Measurements from ENCODE around the gene PLEKHG4B.
"Not testable (repeated sequence)": the region's sequence is repeated elsewhere in the genome, so short reads cannot be mapped to it uniquely, and the experiment has no call there.

Gene PLEKHG4B

DNA sequence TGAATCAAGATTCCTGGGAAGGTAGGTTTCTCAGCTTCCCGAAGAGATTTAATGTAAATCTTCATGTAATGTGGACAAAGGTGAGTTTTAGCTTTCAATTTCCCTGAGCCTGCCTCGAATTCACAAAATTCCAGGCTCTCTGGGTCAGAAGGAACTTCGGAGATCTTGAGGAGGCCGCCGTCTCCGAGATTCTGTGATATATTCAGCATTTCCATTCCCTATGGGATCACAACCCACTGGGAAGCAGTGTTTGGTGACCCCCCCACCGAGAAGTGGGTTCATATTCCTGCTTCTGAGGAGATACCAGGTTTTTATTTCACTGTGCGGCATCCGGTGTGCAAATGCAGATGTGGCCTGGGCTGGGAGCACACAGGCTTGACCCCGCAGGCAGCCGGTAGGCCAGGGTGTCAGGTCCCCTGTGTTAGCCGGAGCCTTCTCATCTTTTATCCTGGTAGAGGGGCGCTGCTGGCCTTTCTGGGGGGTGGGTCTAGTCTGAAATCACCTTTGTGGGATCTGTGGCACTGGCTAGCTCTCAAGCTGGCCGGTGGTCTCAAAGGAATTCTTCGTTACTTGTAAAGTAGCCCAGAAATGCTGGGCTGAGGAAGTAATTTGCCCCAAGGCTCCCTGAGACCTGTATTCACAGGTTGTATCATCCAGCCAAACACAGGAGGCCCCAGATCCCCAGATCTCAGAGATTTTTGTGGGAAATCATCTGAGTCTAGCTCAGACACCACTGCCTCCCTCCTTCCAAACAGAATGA is 1.4 kb downstream of the PLEKHG4B start:
- DNase-seq (ENCODE audit: low read depth in 3 of 3) = no peak

- DNase-seq (ENCODE audit: low read depth in 3 of 3) = no peak
Measured at GRCh38 chr5:94113-94892, 2.3 kb downstream of the PLEKHG4B start.

DNA sequence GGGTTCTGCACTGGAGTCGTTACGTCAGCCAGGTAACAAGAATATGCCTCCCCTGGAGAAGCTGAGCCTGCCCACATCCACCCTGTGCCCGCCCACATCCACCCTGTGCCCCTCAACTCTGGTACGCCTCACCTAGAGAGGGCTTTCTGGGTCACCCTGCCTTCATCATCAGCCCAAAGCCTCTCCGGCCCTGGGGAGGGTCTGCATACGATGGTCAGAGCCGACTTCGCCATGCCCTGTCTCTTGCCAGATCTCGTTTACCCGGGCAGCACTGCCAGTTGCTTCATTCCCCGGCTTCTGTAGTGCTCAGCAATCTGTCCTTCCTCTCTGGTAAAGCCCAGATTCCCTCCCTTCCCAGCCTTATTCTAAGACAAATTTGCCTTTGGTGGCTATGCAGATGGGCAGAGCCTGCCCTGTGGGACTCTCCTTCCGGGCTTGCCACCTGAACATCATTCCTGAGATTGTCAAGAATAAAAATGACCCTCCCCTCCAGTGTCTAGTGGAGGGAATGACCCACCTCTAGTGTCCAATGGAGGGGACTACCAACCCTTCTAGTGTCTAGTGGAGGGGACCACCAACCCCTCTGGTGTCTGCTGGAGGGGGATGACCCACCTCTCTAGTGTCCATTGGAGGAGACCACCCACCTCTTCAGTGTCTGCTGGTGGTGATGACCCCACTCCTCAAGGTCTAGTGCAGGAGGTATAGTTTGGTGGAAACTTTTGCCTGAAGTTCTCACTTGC is 3.4 kb downstream of the PLEKHG4B start:
- no peak for DNase-seq (ENCODE audit: low read depth in 3 of 3)

- no peak for DNase-seq (ENCODE audit: low read depth in 3 of 3)
Measured at GRCh38 chr5:96976-97660, 5.2 kb downstream of the PLEKHG4B start.

- DNase-seq (ENCODE audit: low read depth in 3 of 3) = no peak
Measured at GRCh38 chr5:99815-100214, 7.8 kb downstream of the PLEKHG4B start.

GRCh38 chr5:102411-103043 is 10.6 kb downstream of the PLEKHG4B start:
- DNase-seq (ENCODE audit: low read depth in 3 of 3) = no peak

GRCh38 chr5:104106-104505 is 12.1 kb downstream of the PLEKHG4B start:
- DNase-seq (ENCODE audit: low read depth in 3 of 3) = not testable (repeated sequence)

DNA sequence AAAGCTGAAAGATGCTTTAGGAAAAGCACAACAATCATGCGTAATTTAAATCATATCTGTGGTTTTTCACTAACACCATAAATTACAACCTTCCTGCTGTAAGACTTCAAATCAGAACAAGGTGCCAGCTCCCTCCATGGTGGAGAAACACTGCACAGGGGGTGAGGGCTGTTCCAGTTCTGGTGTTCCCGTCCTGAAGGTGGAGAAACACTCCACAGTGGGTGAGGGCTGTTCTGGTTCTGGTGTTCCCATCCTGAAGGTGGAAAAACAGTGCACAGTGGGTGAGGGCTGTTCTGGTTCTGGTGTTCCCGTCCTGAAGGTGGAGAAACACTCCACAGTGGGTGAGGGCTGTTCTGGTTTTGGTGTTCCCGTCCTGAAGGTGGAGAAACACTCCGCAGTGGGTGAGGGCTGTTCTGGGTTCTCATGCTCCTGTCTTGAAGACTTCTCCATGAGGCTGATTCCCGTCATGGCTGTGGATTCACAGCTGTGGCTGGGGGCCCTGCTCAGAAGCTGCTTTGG is 12.9 kb downstream of the PLEKHG4B start:
- DNase-seq (ENCODE audit: low read depth in 3 of 3) = no peak

DNA sequence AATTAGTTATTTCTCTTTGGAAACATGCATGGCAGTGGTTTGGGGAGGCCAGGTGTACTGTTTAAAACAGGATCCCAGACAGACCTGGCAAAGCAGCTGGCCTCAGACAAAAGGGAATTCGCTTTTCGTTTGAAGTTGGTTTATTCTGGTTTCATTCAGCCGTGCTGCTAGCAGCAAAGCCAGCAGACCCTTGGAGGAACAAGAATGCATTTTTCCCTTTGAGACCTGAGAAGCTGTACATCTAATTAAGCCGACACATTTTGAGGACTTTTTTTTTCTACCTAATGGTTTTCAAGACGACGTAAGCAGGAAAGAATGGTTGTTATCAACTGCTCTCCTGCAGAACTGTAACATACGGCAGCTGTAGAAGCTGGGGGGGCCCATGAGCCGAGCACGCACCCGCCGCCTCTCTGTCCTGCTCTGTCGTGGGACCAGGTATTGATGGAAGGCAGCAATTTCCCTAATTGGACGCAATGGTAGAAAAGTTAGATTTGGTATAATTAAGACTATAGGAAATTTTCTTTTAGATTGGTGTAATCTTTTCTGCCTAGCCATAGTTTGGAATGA is 13.6 kb downstream of the PLEKHG4B start:
- DNase-seq (ENCODE audit: low read depth in 3 of 3) = no peak

DNA sequence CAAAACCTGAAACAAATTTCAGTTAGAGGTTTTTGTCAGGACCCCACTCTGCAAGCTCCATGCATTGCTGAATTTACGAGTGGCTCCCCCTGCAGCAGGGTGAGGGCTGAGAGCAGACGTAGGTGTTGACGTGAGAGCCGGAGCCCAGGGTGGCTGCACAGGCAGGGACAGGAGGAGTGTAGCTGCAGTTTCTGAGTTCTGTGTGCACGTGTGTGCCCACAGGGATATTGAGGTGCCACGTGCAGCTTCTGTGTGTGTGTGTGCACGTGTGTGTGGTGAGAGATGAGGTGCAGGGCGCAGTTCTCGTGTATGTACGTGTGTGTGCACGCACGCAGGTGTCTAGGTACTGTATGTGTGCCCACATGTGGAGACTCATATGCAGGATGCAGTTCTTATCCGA is 14.6 kb downstream of the PLEKHG4B start:
- DNase-seq (ENCODE audit: low read depth in 3 of 3) = no peak

DNA sequence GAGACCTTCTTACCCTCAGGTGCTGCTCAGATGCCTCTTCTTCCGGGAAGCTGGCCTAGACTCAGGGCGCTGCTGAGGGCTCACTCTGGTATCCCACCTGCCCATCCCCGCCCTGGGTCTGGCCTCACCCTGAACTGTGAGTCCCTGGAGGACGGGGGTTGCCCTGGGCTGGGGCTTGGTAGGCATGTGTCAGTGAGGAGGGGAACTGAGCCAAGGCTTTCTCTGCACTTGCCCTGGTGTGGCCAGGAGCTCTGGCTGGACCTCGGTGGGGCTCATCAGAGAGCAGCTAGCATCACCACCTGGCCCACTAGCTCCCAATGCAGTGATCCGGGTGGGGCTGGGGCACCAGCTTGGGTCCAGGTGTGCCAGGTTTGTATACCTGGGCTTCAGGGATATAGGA is 15.6 kb downstream of the PLEKHG4B start:
- DNase-seq (ENCODE audit: low read depth in 3 of 3) = no peak

- DNase-seq (ENCODE audit: low read depth in 3 of 3) = no peak
Measured at GRCh38 chr5:109826-110225, 17.9 kb downstream of the PLEKHG4B start.

GRCh38 chr5:110270-110888 is 18.4 kb downstream of the PLEKHG4B start:
- no peak for DNase-seq (ENCODE audit: low read depth in 3 of 3)

GRCh38 chr5:111171-111570 is 19.2 kb downstream of the PLEKHG4B start:
- no peak for DNase-seq (ENCODE audit: low read depth in 3 of 3)

GRCh38 chr5:119486-120097 is 27.6 kb downstream of the PLEKHG4B start:
- DNase-seq (ENCODE audit: low read depth in 3 of 3) = no peak

DNA sequence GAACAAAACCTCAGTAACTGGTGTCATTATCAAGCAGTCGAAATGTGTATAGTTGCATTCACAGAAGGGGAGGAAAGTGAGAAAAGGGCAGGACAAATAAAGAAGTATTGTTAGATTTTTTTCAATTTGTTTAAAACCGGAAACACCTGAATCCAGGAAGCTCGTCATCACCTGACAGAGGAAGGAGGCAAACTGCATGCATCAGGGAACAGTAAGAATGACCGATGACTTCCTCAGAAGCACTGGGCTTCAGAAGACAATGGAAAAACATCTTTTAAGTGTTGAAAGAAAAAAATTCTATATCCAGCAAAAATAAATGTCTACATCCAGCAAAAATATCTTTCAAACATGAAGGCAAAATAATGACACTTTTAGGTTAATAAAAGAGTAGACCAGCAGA is 29.5 kb downstream of the PLEKHG4B start:
- DNase-seq (ENCODE audit: low read depth in 3 of 3) = no peak

DNA sequence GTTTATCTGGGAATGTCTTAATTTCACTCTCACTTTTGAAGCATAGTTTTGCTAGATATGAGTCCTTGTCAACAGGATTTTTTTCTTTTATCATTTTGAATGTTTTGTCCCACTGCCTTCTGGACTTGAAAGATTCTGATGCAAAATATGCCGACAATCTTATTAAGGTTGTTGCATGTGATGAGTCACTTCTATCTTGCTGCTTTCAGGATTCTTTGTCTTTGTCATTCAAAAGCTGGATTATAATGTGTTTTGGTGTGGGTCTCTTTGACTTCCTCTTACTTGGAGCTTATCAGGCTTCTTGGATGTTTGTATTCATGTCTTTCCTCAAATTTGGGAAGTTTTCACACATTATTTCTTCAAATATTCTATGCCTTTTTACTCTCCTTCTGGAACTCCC is 33.8 kb downstream of the PLEKHG4B start:
- DNase-seq (ENCODE audit: low read depth in 3 of 3) = no peak

DNA sequence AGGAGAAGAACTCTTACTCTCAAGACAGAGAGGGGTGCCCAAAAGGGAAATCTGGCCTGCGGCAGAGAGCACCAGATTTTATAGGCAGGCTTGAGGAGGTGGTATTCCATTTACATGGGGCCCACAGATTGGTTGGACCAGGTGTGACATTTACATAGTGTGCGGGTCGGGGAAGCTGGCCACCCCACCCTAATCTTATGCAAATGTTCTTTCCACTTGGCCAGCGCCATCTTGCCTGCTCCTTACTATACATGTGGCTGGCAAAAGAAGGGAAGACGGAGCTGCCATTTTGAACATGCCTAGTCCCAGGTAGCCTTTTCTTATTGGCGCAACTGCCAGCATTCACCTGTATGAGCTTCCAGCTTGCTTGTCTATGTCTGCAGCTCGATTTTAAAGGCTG is 34.8 kb downstream of the PLEKHG4B start:
- DNase-seq (ENCODE audit: low read depth in 3 of 3) = no peak

GRCh38 chr5:127886-128285 is 35.9 kb downstream of the PLEKHG4B start:
- DNase-seq (ENCODE audit: low read depth in 3 of 3) = no peak

DNA sequence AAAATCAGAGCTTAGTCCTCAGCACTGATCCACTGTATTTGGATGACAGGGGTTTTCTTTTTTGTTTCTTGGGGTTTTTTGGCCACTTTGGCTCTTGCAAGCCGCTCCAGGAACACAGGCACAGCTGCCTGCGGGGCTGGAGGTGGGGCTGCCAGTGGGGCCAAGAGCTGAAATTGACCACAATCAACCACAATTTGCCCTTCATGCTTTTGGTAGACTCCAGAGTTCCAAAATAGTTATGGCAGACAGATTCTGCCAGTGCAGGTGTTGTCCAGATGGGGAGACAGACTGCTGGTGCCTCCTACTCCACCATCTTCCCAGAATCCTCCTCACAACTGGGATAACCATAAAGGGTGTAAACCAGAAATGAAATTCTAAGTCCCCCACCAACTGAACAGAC is 36.5 kb downstream of the PLEKHG4B start:
- no peak for DNase-seq (ENCODE audit: low read depth in 3 of 3)

Data from stimulated activated CD4-positive, alpha-beta T cell treated with anti-CD3 and anti-CD28 coated beads, TNF-alpha, amount 100 ng/mL, for 24 hours (primary cell).